Vagina (tissue), 2 donors: ENCODE results near the gene SUSD1. TPM values are rescaled to one million over a fixed set of nuclear protein-coding genes. Genes with fewer than 3 reads are reported as not detected.
A peak's percentile ranks its signal among the peaks of the same experiment; 100 is the strongest.

Source experiments
- DNase-seq, 2 donors: peaks; one replicate each; pipeline ENCODE4 v3.0.0-alpha.2; 2017; ENCODE audit errors: extremely low spot score in 2 of 2
- H3K27ac ChIP-seq: fragments of 200-600 bp; sonication (generic); one replicate; pipeline ENCODE4 v1.5.1; 2019
- H3K27me3 ChIP-seq: fragments of 200-600 bp; sonication (generic); one replicate; pipeline ENCODE4 v1.5.1; 2019
- H3K36me3 ChIP-seq, 2 donors: fragments of 200-600 bp; sonication (generic); one replicate each; pipeline ENCODE4 v1.5.1; 2017 to 2019
- H3K4me1 ChIP-seq: fragments of 200-600 bp; sonication (generic); one replicate; pipeline ENCODE4 v1.5.1; 2019
- H3K4me3 ChIP-seq, 2 donors: fragments of 200-600 bp; sonication (generic); 1 replicate in 1 of 2; 2 replicates in 1 of 2; pipeline ENCODE4 v1.5.1; 2016 to 2019
- H3K9me3 ChIP-seq: fragments of 200-600 bp; sonication (generic); one replicate; pipeline ENCODE4 v1.5.1; 2019
- POLR2A ChIP-seq, 2 donors: fragments of 450-650 bp; IDR thresholded peaks; one replicate each; pipeline ENCODE4 v1.6.1; 2017; ENCODE audit warnings: antibody characterized with exemption in 2 of 2, mild to moderate bottlenecking in 2 of 2, moderate library complexity in 2 of 2
- POLR2AphosphoS5 ChIP-seq, 2 donors: sonication (generic); formaldehyde crosslinking; IDR thresholded peaks; one replicate each; pipeline ENCODE4 v1.9.0; 2017; ENCODE audit warnings: antibody characterized with exemption in 2 of 2, mild to moderate bottlenecking in 2 of 2, low read depth in 1 of 2; ENCODE audit not compliant: insufficient read depth in 1 of 2
- intact Hi-C: fragments of 100-400 bp; cut with DNase I; formaldehyde crosslinking; loops from one replicate; pipeline ENCODE4 v1.15.1; 2023
- total RNA-seq: library from RNA; depleted of rRNA; stranded (reverse); fragments of >200 nt; gene quantifications from one replicate; pipeline ENCODE4 v1.2.3, GENCODE V29; 2016
- TF ChIP-seq, protein P1 (sequence below), 3 experiments: fragments of 450-650 bp in 2 of 3; fragments of 200-600 bp in 1 of 3; sonication (generic) in 1 of 3; IDR thresholded peaks; one replicate each; pipeline ENCODE4 v1.5.1; 2017 to 2019; ENCODE audit warnings: antibody characterized with exemption in 3 of 3, mild to moderate bottlenecking in 2 of 3, moderate library complexity in 2 of 3

Gene SUSD1
- total RNA-seq, 1 donor from 2014 or later, result 10.8 TPM

- DNase-seq, result no peak
- Histone ChIP-seq H3K4me1 (peaks cover 23% of the 10 kb centered on the region), H3K27ac (no peak overlapping the region), H3K4me3 (no peak overlapping the region), H3K9me3 (no peaks in the 10 kb centered on the region), H3K36me3 (no peaks in the 10 kb centered on the region), H3K27me3 (no peaks in the 10 kb centered on the region)
- TF ChIP-seq POLR2A (IDR thresholded peaks at IDR 0.05) (no peak), POLR2AphosphoS5 (IDR thresholded peaks at IDR 0.05; ENCODE audit: insufficient read depth in 1 of 2, low read depth in 1 of 2) (no peak)
- TF ChIP-seq, protein P1, sequence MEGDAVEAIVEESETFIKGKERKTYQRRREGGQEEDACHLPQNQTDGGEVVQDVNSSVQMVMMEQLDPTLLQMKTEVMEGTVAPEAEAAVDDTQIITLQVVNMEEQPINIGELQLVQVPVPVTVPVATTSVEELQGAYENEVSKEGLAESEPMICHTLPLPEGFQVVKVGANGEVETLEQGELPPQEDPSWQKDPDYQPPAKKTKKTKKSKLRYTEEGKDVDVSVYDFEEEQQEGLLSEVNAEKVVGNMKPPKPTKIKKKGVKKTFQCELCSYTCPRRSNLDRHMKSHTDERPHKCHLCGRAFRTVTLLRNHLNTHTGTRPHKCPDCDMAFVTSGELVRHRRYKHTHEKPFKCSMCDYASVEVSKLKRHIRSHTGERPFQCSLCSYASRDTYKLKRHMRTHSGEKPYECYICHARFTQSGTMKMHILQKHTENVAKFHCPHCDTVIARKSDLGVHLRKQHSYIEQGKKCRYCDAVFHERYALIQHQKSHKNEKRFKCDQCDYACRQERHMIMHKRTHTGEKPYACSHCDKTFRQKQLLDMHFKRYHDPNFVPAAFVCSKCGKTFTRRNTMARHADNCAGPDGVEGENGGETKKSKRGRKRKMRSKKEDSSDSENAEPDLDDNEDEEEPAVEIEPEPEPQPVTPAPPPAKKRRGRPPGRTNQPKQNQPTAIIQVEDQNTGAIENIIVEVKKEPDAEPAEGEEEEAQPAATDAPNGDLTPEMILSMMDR (IDR thresholded peaks at IDR 0.05), result no peak
- intact Hi-C loops, result no loop called here
Observed at GRCh38 chr9:112015736-112016135, 159.4 kb downstream of the SUSD1 start.

DNA sequence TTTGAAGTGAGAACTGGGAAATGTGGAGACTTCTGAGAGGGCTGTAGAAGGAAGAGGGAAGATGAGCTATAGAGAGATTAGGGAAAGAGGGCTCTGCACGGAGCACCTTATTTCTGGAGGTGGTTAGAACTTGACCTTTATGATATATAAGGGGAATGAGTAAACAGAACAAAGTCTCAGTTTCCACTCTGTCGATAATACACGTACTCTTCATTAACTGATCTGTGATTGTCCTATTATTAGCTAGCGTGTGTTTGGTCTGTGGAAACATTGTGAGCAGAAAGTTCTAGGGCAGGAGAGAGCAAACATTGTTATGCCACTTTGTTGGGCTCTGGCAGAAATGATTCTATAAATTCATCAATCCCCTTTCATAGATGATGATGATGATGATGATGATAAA is 159.9 kb downstream of the SUSD1 start:
- no peak for DNase-seq
- intact Hi-C loops, result no loop called here
- TF ChIP-seq, protein P1 (IDR thresholded peaks at IDR 0.05), result no peak
- Histone ChIP-seq H3K4me3 (no peak overlapping the region), H3K36me3 (no peaks in the 10 kb centered on the region), H3K4me1 (peaks cover 23% of the 10 kb centered on the region), H3K9me3 (no peaks in the 10 kb centered on the region), H3K27me3 (no peaks in the 10 kb centered on the region), H3K27ac (no peak overlapping the region)

DNA sequence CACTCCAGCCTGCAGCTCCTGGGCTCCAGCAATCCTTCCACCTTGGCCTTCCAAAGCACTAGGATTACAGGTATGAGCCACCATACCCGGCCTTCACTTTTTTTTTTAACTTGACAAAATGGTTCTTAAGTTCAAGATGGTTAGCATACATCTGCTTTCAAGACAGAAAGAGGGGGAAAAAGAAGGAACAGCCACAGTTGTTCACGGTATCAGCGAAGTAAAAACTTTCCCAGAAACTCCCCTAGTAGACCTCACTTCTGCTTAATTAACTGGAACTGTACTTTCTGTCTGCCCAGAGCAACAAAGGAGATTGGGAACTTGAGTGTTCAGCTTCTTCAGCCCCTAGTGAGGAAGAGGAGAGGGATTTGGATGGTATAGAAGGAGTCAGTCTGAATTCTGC is 161.8 kb downstream of the SUSD1 start:
- H3K27ac ChIP-seq, result peak overlapping the region; percentile 66
- no peak for TF ChIP-seq POLR2AphosphoS5 (IDR thresholded peaks at IDR 0.05; ENCODE audit: insufficient read depth in 1 of 2, low read depth in 1 of 2)
- TF ChIP-seq POLR2A (IDR thresholded peaks at IDR 0.05), result no peak
- TF ChIP-seq, protein P1 (IDR thresholded peaks at IDR 0.05), result no peak
- DNase-seq, result no peak
- no peak overlapping the region for H3K4me3 ChIP-seq
- no peaks in the 10 kb centered on the region for H3K36me3 ChIP-seq
- H3K4me1 ChIP-seq, result peaks cover 23% of the 10 kb centered on the region
- intact Hi-C loops, result no loop called here
- no peaks in the 10 kb centered on the region for H3K9me3 ChIP-seq
- no peaks in the 10 kb centered on the region for H3K27me3 ChIP-seq

DNA sequence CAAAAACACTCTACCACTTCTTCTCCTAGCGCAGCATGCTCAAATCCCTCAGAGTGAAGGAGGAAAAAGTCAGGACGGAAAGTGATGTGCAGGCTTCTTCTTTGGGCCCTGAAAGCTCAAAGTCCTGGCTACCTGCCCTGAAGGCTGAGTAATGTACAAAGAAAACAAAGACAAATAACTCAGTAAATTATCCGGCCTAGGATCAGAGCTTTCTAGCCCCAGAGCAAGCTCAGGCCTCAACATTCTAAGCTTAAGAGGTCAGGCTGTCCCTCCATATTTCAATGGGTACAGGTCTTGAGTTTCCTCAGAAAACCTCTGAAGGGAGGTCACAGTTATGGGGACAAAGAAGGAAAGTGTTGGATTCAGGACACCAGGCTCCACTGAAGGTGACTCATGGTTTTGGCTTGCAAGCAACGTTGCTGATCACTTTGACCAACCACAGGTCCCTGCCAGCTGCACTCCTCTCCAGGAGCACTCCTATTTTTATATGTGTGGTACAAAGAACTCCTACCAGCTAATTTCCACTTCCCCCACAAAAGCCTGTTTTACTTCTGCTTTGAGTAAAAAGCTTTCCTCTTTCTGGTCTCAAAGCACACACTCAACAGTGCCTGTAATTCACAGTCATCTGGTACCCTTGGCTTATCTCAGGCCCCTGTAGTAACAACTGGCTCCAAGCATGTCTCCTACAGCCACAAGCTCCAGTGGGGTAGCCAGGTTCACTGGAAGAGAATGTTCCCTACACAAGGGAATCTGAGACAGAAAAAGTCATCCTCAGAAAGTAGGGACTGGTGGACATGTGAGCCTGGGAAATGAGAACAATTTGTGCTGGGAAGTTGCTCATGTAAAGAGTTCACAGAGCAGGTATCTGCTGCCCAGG is 162.8 kb downstream of the SUSD1 start:
- DNase-seq, result no peak
- peak overlapping the region; percentile 66 for H3K27ac ChIP-seq
- H3K27me3 ChIP-seq, result no peaks in the 10 kb centered on the region
- peaks cover 23% of the 10 kb centered on the region for H3K4me1 ChIP-seq
- no peaks in the 10 kb centered on the region for H3K36me3 ChIP-seq
- TF ChIP-seq, protein P1 (IDR thresholded peaks at IDR 0.05), result no peak
- TF ChIP-seq POLR2AphosphoS5 (IDR thresholded peaks at IDR 0.05; ENCODE audit: insufficient read depth in 1 of 2, low read depth in 1 of 2) (peak in 1 of 2 donors; percentile 17), POLR2A (IDR thresholded peaks at IDR 0.05) (no peak)
- intact Hi-C loops, result no loop called here
- H3K4me3 ChIP-seq, result no peak overlapping the region
- no peaks in the 10 kb centered on the region for H3K9me3 ChIP-seq

DNA sequence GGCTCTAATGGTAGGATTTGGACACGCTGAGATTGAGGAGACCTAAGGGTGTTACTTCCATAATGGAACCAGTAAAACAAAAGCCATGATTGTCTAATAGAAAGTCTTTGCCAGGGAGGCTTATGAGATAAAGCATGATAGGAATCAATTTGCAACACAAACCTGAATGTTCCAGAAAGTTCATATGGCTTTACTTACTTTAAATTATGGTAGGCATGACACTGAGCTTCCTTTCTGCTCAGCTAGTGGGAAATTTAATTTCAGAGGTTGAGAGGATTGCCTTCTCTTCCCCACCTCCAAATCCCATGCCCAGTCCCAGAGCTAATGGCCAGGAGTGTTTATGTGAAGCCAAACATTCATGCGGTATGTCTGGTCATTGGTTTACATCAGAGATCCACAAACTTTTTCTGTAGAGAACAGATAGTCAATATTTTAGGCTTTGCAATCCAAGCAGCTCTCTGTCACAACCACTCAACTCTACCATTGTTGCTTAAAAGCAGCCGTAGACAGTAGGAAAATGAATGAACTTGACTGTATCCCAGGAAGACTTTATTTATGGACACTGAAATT is 164.0 kb downstream of the SUSD1 start:
- intact Hi-C loops, result no loop called here
- DNase-seq, result no peak

More for the DNA sequence above, 164.0 kb downstream of the SUSD1 start:
- Histone ChIP-seq H3K27me3 (no peaks in the 10 kb centered on the region), H3K4me1 (peaks cover 23% of the 10 kb centered on the region), H3K4me3 (no peak overlapping the region), H3K9me3 (no peaks in the 10 kb centered on the region), H3K27ac (peak overlapping the region; percentile 66), H3K36me3 (no peaks in the 10 kb centered on the region)
- TF ChIP-seq POLR2AphosphoS5 (IDR thresholded peaks at IDR 0.05; ENCODE audit: insufficient read depth in 1 of 2, low read depth in 1 of 2), result no peak
- TF ChIP-seq, protein P1 (IDR thresholded peaks at IDR 0.05), result no peak
- no peak for TF ChIP-seq POLR2A (IDR thresholded peaks at IDR 0.05)
